GM21825 (cell line): ENCODE results near the gene MAD1L1.
"Not testable (repeated sequence)": the region's sequence is repeated elsewhere in the genome, so short reads cannot be mapped to it uniquely, and the experiment has no call there.

ENCODE experiments used
- ATAC-seq: cut with Tn5 transposase; IDR thresholded peaks from one replicate; pipeline ENCODE4 v1.9.1; 2021; ENCODE audit warnings: mild to moderate bottlenecking, moderate library complexity; ENCODE audit not compliant: unreplicated experiment

The MAD1L1 gene

GRCh38 chr7:2049111-2049781 is 183.5 kb downstream of the MAD1L1 start:
- no peak for ATAC-seq

GRCh38 chr7:2048531-2048930 is 184.2 kb downstream of the MAD1L1 start:
- no peak for ATAC-seq

- no peak for ATAC-seq
Measured at GRCh38 chr7:2048006-2048405, 184.7 kb downstream of the MAD1L1 start.

- no peak for ATAC-seq
Measured at GRCh38 chr7:2046581-2047565, 185.9 kb downstream of the MAD1L1 start.

- no peak for ATAC-seq
Measured at GRCh38 chr7:2045559-2046405, 187.0 kb downstream of the MAD1L1 start.

- ATAC-seq = no peak
Measured at GRCh38 chr7:2044883-2045471, 187.8 kb downstream of the MAD1L1 start.

GRCh38 chr7:2044311-2044882 is 188.3 kb downstream of the MAD1L1 start:
- ATAC-seq = no peak

- ATAC-seq = no peak
Measured at GRCh38 chr7:2043316-2044039, 189.3 kb downstream of the MAD1L1 start.

- ATAC-seq = no peak
Measured at GRCh38 chr7:2042650-2043049, 190.1 kb downstream of the MAD1L1 start.

GRCh38 chr7:2041496-2042367 is 191.0 kb downstream of the MAD1L1 start:
- no peak for ATAC-seq

- no peak for ATAC-seq
Measured at GRCh38 chr7:2040893-2041270, 191.9 kb downstream of the MAD1L1 start.

GRCh38 chr7:2040201-2040892 is 192.4 kb downstream of the MAD1L1 start:
- ATAC-seq = no peak

- no peak for ATAC-seq
Measured at GRCh38 chr7:2038931-2039728, 193.6 kb downstream of the MAD1L1 start.

GRCh38 chr7:2037808-2038522 is 194.8 kb downstream of the MAD1L1 start:
- no peak for ATAC-seq

GRCh38 chr7:2037301-2037807 is 195.4 kb downstream of the MAD1L1 start:
- ATAC-seq = no peak

- no peak for ATAC-seq
Measured at GRCh38 chr7:2036786-2037185, 196.0 kb downstream of the MAD1L1 start.

- not testable (repeated sequence) for ATAC-seq
Measured at GRCh38 chr7:2036201-2036600, 196.5 kb downstream of the MAD1L1 start.
